ENCODE measurements around the gene TPGS1.

DNA sequence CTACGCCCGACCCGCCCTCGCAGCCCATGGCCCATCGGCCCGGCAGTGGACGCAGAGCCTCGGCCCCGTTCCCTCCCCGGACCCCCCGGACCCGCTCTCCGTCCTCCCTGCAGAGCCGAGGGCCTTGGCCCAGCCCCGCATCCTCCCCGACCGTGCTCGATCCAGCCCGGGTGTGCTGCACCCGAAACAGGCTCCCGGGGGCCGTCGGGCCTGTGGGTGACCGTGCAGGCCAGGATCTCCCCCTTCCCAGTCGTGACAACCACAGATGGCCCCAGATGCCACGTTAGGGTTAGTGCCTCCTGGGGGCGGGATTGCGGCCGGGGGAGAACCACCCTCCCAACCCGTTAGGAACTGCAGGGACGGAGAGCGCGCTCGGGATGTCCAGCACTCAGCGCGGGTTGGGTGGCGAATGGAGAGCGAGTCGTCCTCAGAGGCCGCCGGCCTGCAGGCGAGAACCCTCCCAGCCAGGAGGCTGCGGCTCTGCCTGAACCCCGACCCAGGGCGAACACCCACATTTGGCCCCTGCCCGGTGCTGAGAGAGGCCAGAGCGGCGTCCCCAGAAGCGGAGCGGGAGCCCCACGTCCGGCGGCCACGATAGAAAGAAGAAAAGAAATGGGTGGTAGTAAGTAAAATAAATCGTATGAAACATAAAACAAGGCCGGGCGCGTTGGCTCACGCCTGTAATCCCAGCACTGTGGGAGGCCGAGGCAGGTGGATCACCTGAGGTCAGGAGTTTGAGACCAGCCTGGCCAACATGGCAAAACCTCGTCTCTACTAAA is 17.7 kb upstream of the TPGS1 start:
- TF ChIP-seq POLR2A (IDR thresholded peaks at IDR 0.05), result no peak
- TF ChIP-seq, protein P1, sequence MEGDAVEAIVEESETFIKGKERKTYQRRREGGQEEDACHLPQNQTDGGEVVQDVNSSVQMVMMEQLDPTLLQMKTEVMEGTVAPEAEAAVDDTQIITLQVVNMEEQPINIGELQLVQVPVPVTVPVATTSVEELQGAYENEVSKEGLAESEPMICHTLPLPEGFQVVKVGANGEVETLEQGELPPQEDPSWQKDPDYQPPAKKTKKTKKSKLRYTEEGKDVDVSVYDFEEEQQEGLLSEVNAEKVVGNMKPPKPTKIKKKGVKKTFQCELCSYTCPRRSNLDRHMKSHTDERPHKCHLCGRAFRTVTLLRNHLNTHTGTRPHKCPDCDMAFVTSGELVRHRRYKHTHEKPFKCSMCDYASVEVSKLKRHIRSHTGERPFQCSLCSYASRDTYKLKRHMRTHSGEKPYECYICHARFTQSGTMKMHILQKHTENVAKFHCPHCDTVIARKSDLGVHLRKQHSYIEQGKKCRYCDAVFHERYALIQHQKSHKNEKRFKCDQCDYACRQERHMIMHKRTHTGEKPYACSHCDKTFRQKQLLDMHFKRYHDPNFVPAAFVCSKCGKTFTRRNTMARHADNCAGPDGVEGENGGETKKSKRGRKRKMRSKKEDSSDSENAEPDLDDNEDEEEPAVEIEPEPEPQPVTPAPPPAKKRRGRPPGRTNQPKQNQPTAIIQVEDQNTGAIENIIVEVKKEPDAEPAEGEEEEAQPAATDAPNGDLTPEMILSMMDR (IDR thresholded peaks at IDR 0.05 in 4 of 5, conservative IDR thresholded peaks at IDR 0.05 in 1 of 5), result no peak

All from gastrocnemius medialis (tissue), 4 donors.